ENCODE measurements around the gene CTNNA2.

The CTNNA2 gene

DNA sequence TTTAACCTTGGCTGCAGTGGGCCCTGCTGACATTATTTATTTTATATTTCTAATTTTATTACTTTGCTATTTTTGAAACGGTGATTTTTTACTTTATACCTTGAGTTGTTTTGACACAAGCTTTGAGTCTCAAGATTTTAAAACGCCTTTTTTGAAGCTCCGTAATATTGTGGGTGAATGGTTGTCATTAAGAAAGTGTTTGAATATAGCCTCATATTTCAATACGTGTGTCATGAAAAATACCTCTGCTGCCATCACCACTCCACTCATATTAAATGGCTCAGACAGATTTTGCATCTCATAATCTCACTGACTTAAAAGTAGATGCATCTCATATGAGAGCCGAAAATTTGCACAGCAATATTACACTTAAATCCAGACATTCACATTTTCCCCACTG lies 106.6 kb downstream of the CTNNA2 start:
- DNase-seq, result no peak

DNA sequence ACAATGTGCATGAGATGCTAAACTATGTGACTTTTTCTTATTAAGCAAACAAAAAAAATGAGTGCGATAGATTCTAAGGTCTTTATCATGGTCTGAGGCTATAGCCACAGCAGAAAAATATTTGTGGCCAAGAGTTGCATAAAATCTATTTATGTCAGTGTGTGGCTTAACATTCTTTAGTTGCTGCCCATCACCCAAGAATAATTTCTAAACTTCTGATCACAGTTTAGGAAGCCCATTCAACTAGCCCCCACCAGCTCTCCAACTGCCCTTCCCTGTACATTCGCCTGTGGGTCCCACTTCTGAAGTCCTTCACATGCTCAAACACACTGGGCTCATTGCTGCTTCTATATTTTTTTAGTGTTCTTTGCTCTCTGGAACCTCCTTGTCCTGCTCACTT lies 107.1 kb downstream of the CTNNA2 start:
- DNase-seq, result no peak

- DNase-seq, result no peak
Measured at GRCh38 chr2:79620679-79621078, 107.8 kb downstream of the CTNNA2 start.

DNA sequence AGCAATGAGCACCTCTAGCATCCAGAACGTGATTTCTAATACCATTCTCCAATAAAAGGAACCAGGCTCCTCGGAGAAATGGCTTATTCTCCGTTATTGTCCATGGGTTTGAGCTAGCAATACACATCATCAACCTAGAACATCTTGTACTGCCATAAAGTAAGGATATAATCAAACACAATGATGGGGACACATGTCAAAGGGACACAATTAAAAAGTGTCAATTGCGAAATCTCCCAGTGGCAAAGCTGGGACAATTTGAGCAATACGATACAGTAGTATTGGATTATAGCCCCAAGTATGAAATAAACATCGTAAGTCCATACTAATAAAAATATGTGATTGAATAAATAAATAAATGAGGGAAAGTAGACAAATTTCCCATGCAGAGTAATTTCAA lies 108.4 kb downstream of the CTNNA2 start:
- no peak for DNase-seq

DNA sequence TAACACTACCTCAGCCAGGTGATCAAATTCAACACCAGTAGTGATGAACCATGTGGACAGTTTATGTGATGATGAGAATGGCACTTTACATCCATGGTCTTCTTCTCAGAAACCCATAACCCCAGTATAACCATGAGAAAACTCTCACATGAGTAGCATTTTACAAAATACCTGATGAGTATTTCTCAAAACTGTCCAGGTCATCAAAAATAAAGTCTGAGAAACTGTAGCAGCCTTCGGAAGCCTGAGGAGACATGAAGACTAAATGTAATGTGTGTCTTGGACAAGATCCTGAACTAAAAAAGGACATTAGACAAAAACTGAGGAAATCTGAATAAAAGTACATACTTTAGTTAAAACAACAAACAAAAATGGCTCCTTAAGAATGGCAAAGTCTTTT lies 108.9 kb downstream of the CTNNA2 start:
- DNase-seq, result no peak

DNA sequence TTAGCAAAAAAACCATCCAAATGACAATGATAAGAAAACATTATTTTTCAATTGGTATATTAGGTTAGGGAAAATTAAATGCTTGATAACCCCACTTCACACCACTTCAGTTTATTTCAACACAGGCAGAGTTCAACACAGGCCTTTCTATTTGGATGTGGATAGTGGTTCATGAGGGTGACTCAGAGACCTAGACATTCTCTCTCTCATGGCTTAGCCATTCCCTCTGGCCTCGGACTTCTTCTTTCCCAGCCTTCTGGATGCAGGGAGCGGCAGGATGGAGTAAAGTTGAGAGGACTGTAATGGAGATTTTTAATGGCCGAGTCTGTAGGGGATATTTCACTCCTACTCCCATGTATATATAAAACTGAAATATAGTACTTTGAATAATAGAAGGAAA lies 109.7 kb downstream of the CTNNA2 start:
- DNase-seq, result no peak

GRCh38 chr2:79627237-79627636 lies 114.4 kb downstream of the CTNNA2 start:
- DNase-seq, result no peak

GRCh38 chr2:79630060-79630459 lies 117.2 kb downstream of the CTNNA2 start:
- no peak for DNase-seq

DNA sequence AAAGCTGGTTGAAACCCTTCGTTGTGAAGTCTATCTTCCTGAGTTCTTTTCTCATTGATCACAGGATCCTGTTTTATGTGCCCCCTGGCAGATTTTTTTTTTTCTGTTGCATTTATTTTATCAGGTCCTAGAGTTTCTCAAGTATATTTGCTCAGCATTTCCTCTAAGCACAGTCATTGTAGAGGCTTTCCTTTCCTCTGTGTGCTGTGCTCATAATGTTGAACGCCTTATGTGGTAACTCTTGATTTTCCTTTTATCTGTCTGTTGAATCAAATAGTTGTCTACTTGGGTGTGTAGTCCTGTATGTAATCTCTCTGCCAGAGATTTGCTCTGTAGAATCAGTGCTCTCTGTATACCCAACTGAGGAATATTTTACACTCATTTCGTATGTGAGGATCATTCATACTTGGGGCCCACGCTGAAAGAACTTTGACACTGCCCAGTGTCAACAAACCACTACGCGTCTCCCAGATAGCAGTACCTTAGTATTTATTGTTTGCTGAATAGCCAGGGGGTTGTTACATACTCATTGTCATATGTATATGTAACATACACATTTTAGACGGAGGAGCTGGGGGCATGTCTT lies 118.2 kb downstream of the CTNNA2 start:
- DNase-seq, result no peak

- no peak for DNase-seq
Measured at GRCh38 chr2:79638410-79638809, 125.6 kb downstream of the CTNNA2 start.

- DNase-seq, result no peak
Measured at GRCh38 chr2:79638954-79639353, 126.1 kb downstream of the CTNNA2 start.

GRCh38 chr2:79640001-79640400 lies 127.2 kb downstream of the CTNNA2 start:
- no peak for DNase-seq

DNA sequence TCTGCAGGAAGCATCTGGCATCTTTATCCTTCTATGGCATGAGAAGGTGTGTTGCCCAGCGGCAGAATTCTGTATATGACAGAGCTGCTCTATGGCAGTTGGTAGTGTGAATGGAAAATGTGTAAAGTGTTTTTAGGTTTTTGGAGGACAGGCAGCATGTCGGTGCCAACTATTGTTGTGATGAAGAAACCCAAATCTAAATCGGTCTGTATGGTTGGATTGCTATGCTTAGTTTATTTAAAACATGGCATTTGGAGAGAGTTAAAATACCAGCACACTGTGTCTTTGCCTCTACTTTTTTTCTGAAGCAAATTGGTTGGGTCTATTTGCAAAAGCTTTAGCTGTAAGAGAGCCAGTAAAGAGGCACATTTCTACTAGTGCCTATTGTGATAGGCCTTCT lies 136.7 kb downstream of the CTNNA2 start:
- no peak for DNase-seq

DNA sequence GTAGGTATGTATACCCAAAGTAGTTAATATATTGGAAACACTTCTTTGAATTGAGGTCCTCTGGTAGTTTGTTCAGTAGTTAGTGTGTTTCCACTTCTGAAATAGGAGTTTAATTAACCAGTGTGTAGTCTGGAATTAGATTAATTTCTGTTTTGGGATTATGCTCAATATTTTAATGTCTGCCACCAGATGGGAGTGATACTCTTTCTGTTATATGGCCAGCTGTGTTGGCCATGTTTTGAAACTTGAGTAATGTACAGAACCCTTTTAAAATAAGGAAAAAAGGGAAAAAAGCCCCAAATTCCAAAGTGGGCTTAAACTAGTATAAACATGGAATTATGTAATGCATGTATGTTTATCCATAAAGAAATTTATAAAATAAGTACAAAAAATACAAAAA lies 147.7 kb downstream of the CTNNA2 start:
- DNase-seq, result no peak

GRCh38 chr2:79665091-79665490 lies 152.2 kb downstream of the CTNNA2 start:
- no peak for DNase-seq

GRCh38 chr2:79666430-79666829 lies 153.6 kb downstream of the CTNNA2 start:
- DNase-seq, result no peak

GRCh38 chr2:79669714-79670113 lies 156.9 kb downstream of the CTNNA2 start:
- no peak for DNase-seq

GRCh38 chr2:79670198-79670597 lies 157.3 kb downstream of the CTNNA2 start:
- no peak for DNase-seq

- no peak for DNase-seq
Measured at GRCh38 chr2:79686884-79687283, 174.0 kb downstream of the CTNNA2 start.

DNA sequence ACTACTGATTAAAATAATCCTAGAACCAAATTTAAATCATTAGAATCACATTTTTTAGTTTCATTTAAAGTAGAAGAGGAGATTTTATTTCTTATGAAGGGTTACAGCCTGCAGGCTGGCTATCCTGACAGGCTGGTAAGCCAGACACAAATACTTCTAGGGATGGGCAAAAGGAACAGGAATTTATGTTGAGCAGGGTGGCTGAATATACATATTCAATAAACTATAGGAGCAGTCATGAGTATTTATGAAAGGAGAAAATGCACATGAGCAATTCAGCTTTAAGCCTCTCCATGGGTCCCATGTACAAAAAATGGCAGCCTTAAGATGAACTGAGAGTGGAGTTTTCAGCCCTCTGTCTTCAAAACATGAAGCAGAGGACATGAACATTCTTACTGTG lies 182.4 kb downstream of the CTNNA2 start:
- DNase-seq, result no peak

DNA sequence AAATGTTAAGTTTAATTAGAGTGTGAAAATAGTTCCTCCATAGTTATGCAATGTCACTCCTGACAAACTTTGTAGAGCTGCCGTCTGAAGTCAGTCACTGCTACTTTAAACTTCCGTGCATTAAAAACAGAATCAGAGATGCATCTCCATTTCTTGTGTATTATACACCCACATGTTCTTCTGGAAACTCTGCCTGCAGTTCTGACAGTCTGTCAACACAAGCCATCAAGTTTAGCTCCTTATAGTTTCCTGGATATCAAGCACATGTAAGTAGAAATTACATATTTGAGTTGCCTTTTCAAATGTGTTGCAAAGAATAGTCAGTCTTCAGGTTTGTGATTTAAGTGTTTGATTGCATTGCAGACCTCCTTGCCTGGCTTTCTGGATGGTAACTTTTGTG lies 184.3 kb downstream of the CTNNA2 start:
- DNase-seq, result no peak

- no peak for DNase-seq
Measured at GRCh38 chr2:79700651-79701050, 187.8 kb downstream of the CTNNA2 start.

- DNase-seq, result no peak
Measured at GRCh38 chr2:79702905-79703304, 190.1 kb downstream of the CTNNA2 start.

DNA sequence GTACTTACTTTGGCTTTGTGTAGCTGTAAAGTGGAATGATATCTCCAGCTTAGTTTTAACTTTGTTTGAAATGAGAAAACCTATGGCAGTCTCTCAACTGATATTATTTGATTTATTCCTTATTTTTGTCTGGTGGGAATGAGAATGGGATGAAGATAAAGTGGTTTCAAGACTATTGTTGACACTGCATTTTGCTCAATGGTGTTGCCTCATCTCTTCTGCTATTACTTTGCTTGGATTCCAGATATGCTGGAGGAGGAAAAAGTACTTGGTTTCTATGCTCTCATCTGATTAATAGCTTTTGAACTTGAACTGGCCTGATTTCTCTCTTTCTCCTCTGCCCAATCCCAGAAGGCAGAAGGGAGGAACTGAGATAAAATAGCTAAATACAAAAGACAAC lies 198.2 kb downstream of the CTNNA2 start:
- no peak for DNase-seq

DNA sequence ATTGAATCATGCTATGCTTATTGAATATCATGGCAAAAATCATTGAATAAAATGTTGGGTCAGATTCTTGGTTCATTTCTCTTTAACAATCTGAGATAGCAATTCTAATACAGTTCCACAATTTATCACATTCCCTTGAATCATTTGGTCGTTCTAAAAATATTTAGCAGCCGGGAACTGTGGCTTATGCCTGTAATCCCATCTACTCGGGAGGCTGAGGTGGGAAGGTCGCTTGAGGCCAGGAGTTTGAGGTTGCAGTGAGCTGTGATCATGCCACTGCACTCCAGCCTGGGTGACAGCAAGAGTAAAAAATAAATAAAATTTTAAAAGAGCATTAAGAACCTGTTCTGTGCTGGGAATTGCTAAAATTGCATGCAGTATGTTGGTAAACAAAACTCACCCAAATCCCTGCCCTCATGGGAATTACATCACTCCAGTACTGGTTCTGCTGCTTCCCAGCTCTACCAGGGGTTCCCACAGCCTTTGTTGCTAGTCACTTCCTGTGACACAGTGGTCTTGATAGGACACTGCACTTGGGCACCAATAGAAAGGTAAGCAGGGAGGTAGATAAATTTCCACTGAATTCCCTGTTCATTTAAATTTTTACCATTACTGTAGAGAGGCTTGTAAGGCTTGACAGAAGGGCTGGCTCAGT lies 200.4 kb downstream of the CTNNA2 start:
- DNase-seq, result no peak

All from NCI-H2029 (cell line).